PFSK-1 (cell line): ENCODE results near the gene BCL7B.

Experiments
- FOXP2 ChIP-seq: optimal IDR thresholded peaks from 2 replicates; pipeline ENCODE3; 2011; ENCODE audit warnings: borderline replicate concordance, control low read depth, inconsistent platforms; ENCODE audit not compliant: insufficient read depth; ENCODE audit errors: extremely low read length, extremely low read depth
- POLR2AphosphoS5 ChIP-seq: IDR thresholded peaks from 2 replicates; pipeline ENCODE4 v1.6.1; 2012; ENCODE audit warnings: low read depth, mild to moderate bottlenecking, control low read depth, low read length, moderate library complexity
- SIN3A ChIP-seq: IDR thresholded peaks from 2 replicates; pipeline ENCODE4 v1.6.1; 2012; ENCODE audit warnings: mild to moderate bottlenecking, low read length, moderate library complexity, borderline replicate concordance; ENCODE audit not compliant: insufficient read depth
- TAF1 ChIP-seq: IDR thresholded peaks from 2 replicates; pipeline ENCODE4 v1.6.1; 2012; ENCODE audit warnings: low read length, control low read depth, borderline replicate concordance; ENCODE audit not compliant: insufficient read depth
- TF ChIP-seq, protein P1 (sequence below), 2 experiments: IDR thresholded peaks; 2 replicates each; pipeline versions ENCODE4 v1.6.1 to v1.8.0; 2011 to 2012; ENCODE audit warnings: low read depth in 2 of 2, low read length in 2 of 2, control low read depth in 1 of 2, inconsistent platforms in 1 of 2, mild to moderate bottlenecking in 1 of 2, moderate library complexity in 1 of 2; ENCODE audit not compliant: insufficient read depth in 1 of 2

Gene BCL7B

GRCh38 chr7:73599151-73599882 lies 41.8 kb upstream of the BCL7B start:
- TF ChIP-seq FOXP2 (no peak), TAF1 (no peak), SIN3A (no peak), POLR2AphosphoS5 (no peak)
- TF ChIP-seq, protein P1, sequence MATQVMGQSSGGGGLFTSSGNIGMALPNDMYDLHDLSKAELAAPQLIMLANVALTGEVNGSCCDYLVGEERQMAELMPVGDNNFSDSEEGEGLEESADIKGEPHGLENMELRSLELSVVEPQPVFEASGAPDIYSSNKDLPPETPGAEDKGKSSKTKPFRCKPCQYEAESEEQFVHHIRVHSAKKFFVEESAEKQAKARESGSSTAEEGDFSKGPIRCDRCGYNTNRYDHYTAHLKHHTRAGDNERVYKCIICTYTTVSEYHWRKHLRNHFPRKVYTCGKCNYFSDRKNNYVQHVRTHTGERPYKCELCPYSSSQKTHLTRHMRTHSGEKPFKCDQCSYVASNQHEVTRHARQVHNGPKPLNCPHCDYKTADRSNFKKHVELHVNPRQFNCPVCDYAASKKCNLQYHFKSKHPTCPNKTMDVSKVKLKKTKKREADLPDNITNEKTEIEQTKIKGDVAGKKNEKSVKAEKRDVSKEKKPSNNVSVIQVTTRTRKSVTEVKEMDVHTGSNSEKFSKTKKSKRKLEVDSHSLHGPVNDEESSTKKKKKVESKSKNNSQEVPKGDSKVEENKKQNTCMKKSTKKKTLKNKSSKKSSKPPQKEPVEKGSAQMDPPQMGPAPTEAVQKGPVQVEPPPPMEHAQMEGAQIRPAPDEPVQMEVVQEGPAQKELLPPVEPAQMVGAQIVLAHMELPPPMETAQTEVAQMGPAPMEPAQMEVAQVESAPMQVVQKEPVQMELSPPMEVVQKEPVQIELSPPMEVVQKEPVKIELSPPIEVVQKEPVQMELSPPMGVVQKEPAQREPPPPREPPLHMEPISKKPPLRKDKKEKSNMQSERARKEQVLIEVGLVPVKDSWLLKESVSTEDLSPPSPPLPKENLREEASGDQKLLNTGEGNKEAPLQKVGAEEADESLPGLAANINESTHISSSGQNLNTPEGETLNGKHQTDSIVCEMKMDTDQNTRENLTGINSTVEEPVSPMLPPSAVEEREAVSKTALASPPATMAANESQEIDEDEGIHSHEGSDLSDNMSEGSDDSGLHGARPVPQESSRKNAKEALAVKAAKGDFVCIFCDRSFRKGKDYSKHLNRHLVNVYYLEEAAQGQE (IDR thresholded peaks at IDR 0.05; ENCODE audit: insufficient read depth in 1 of 2, low read depth in 2 of 2, low read length in 2 of 2): no peak

DNA sequence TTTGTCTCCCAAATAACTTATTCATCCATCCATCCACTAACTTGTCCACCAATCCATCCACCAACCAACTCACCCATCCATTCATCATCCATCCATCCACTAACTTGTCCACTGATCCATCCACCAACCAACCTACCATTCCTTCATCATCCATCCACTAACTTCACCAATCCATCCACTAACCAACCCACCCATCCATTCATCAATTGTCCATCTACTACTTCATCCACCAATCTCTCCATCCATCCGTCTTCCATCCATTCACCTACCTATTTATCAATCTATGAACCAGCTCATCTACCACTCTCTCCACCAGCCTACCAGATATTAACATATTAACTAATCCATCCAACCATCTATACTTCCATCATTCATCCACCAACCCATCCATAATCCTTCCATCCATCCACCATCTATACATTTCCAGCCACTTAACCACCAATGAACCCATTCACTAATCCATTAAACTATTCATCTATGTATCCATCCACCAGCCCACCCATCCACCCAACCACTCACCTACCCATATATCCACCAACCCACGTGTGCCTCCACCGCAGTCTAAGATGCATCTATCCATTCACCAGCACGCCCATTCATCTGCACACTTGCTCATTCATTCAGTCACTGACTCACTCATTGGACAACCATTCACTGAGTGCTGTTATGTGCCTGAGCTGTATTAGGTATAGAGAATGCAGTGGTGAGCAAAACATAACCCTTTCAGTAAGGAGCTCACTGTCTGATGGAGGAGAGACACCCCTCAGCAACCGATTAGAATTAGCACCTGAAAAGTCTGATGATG lies 40.7 kb upstream of the BCL7B start:
- no peak for TF ChIP-seq TAF1
- TF ChIP-seq FOXP2: no peak
- TF ChIP-seq, protein P1 (IDR thresholded peaks at IDR 0.05; ENCODE audit: insufficient read depth in 1 of 2, low read depth in 2 of 2, low read length in 2 of 2): no peak
- TF ChIP-seq SIN3A: no peak
- no peak for TF ChIP-seq POLR2AphosphoS5

DNA sequence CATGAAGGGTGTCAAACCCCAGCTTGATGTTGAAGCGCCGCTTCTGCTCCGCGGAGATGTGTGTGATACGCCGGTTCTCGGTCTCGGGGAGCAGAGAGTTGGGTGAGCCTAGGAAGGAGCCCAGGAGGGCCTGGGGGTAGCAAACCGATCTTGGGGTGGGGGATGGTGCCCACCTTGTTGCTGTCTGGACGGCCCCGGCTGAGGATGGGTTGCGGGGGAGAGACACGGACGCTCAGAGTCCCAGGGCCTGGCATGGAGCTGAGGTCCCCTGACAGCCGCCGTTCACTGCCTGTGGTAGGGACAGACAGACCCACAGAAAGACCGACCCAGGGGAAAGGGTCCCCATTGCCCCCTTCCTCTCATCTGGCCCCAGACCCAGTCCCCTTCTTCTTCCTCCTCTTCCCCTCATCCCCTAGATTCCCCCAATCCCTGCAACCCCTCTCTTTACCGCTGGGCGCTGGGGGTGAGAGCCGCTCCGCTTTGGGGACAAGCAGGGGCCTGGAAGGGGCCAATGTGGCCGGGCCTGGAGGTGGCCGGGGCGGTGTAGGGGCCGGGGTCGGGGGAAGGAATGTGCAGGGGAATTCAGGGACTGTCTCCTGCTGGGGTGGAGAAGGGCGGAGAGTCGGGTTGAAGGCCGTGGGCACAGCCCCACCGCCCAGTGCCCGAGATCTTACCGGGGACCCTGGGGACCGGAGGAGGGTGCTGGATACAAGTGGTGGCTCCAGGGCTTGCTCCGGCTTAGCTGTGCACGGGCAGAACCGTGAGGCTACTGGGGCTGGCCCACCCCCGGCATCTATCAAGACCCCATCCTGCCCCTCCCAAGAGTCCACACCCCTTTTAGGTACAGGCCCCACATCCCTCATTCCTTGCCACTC lies 38.9 kb upstream of the BCL7B start:
- TF ChIP-seq POLR2AphosphoS5 (no peak), SIN3A (no peak), TAF1 (no peak), FOXP2 (no peak)
- TF ChIP-seq, protein P1 (IDR thresholded peaks at IDR 0.05; ENCODE audit: insufficient read depth in 1 of 2, low read depth in 2 of 2, low read length in 2 of 2): no peak

- TF ChIP-seq TAF1 (no peak), FOXP2 (no peak)
- TF ChIP-seq, protein P1 (IDR thresholded peaks at IDR 0.05; ENCODE audit: insufficient read depth in 1 of 2, low read depth in 2 of 2, low read length in 2 of 2): no peak
Observed at GRCh38 chr7:73595358-73595757, 37.9 kb upstream of the BCL7B start.
